ENCODE data around the gene GREB1. TPM values are rescaled to one million over a fixed set of nuclear protein-coding genes. Genes with fewer than 3 reads are reported as not detected.

The GREB1 gene
- total RNA-seq, 1 experiment from 2014 or later: 6.2 TPM

DNA sequence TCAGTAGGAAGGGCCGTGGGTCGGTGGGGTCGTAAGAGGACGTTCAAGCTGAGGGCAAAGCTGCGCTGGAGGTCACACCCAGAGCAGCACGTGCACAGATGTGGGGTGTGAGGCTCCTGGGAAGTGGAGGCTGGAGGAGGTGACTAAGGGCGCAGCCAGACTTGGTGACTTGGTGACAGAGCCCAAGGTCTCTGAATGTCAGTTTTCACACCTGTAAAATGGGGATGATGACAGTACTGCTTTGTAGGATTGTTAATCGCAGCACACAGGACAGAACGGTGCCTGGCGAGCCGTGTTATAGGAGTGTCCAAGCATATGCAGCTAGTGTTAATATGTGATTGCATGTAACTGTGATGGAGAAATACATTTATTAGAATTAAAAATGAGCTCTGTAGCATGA lies 95.4 kb downstream of the GREB1 start:
- RAD21 ChIA-PET (ENCODE audit: low non-redundant PET in 1 of 2, low total read pairs in 2 of 2, uncharacterized antibody in 2 of 2, unreplicated experiment in 2 of 2): no interaction called here
- no peak for TF ChIP-seq ELF1 (IDR thresholded peaks at IDR 0.05; ENCODE audit: borderline replicate concordance, low read depth)
- TF ChIP-seq TCF7L2 (IDR thresholded peaks at IDR 0.05; ENCODE audit: borderline replicate concordance, extremely low read depth, insufficient read depth, insufficient read length): no peak
- no peak for TF ChIP-seq JUND (IDR thresholded peaks at IDR 0.05)
- TF ChIP-seq YY1 (IDR thresholded peaks at IDR 0.05; ENCODE audit: extremely low read depth, insufficient replicate concordance, low read depth, low read length): no peak
- no peak for TF ChIP-seq FOSL1 (IDR thresholded peaks at IDR 0.05; ENCODE audit: low read depth)
- TF ChIP-seq SP1 (IDR thresholded peaks at IDR 0.05; ENCODE audit: low read depth): no peak
- Histone ChIP-seq H3K27me3 (ENCODE audit: insufficient read depth, low read length) (no peaks in the 10 kb centered on the region), H3K4me3 (replicated peaks in 1 of 2; ENCODE audit: low read depth in 1 of 2, low read length in 2 of 2) (no peak overlapping the region), H3K4me1 (ENCODE audit: control insufficient read depth in 1 of 2, insufficient read depth in 2 of 2, low read length in 2 of 2) (no peaks in the 10 kb centered on the region; a peak in 1 of 4 replicates), H3K36me3 (ENCODE audit: control insufficient read depth in 1 of 2, insufficient read depth in 2 of 2, low read length in 2 of 2) (no peaks in the 10 kb centered on the region), H3K79me2 (ENCODE audit: insufficient read depth, low read length) (no peaks in the 10 kb centered on the region), H4K20me1 (ENCODE audit: insufficient read depth) (no peaks in the 10 kb centered on the region), H3K9ac (ENCODE audit: low read length) (no peak overlapping the region), H3K27ac (ENCODE audit: low read depth, low read length) (no peak overlapping the region), H3K9me3 (ENCODE audit: control insufficient read depth in 1 of 2, insufficient read depth in 1 of 2, low read depth in 1 of 2, low read length in 2 of 2) (no peaks in the 10 kb centered on the region), H2AFZ (ENCODE audit: low read depth, low read length, poor library complexity, severe bottlenecking) (no peak overlapping the region), H3K9me2 (ENCODE audit: insufficient read depth) (no peaks in the 10 kb centered on the region), H3K4me2 (ENCODE audit: low read length) (no peak overlapping the region)
- BruUV-seq (replicated peaks): no TSS peak
- DNase-seq (ENCODE audit: low read depth, low spot score) (no peak), ATAC-seq (no peak)
- CTCF ChIA-PET: no interaction called here
- intact Hi-C loops (cut with micrococcal nuclease): no loop called here
- POLR2A ChIA-PET: no interaction called here

DNA sequence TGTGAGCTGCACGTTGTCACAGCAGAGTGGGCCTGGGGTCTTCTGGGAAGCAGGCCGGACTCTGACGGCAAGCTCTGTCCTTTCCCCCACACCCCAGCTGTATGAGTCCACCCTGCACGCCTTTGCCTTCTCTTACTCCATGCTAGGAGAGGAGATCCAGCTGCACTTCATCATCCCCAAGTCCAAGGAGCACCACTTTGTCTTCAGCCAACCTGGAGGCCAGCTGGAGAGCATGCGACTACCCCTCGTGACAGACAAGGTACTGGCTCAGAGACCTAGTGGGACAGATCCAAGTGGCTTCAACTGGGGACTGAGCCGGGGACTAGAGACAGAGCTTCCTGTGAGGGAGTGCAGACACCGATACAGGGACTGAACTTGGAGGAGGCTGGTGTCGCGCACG lies 96.0 kb downstream of the GREB1 start:
- H2AFZ ChIP-seq (ENCODE audit: low read depth, low read length, poor library complexity, severe bottlenecking): no peak overlapping the region
- no peaks in the 10 kb centered on the region for H3K9me2 ChIP-seq (ENCODE audit: insufficient read depth)
- no peak for TF ChIP-seq MAX (IDR thresholded peaks at IDR 0.05)
- no peak for TF ChIP-seq FOSL1 (IDR thresholded peaks at IDR 0.05; ENCODE audit: low read depth)
- TF ChIP-seq TCF7L2 (IDR thresholded peaks at IDR 0.05; ENCODE audit: borderline replicate concordance, extremely low read depth, insufficient read depth, insufficient read length): no peak
- no peak for TF ChIP-seq POLR2AphosphoS5 (IDR thresholded peaks at IDR 0.05; ENCODE audit: low read depth, low read length)
- TF ChIP-seq JUND (IDR thresholded peaks at IDR 0.05): no peak
- no peak for TF ChIP-seq SP1 (IDR thresholded peaks at IDR 0.05; ENCODE audit: low read depth)
- no peak for TF ChIP-seq EZH2phosphoT487 (IDR thresholded peaks at IDR 0.05; ENCODE audit: borderline replicate concordance)
- no peak for TF ChIP-seq ZBTB33 (IDR thresholded peaks at IDR 0.05; ENCODE audit: extremely low read depth, insufficient replicate concordance, low read length)
- TF ChIP-seq CBX3 (IDR thresholded peaks at IDR 0.05; ENCODE audit: low read depth): no peak
- TF ChIP-seq, protein P1, sequence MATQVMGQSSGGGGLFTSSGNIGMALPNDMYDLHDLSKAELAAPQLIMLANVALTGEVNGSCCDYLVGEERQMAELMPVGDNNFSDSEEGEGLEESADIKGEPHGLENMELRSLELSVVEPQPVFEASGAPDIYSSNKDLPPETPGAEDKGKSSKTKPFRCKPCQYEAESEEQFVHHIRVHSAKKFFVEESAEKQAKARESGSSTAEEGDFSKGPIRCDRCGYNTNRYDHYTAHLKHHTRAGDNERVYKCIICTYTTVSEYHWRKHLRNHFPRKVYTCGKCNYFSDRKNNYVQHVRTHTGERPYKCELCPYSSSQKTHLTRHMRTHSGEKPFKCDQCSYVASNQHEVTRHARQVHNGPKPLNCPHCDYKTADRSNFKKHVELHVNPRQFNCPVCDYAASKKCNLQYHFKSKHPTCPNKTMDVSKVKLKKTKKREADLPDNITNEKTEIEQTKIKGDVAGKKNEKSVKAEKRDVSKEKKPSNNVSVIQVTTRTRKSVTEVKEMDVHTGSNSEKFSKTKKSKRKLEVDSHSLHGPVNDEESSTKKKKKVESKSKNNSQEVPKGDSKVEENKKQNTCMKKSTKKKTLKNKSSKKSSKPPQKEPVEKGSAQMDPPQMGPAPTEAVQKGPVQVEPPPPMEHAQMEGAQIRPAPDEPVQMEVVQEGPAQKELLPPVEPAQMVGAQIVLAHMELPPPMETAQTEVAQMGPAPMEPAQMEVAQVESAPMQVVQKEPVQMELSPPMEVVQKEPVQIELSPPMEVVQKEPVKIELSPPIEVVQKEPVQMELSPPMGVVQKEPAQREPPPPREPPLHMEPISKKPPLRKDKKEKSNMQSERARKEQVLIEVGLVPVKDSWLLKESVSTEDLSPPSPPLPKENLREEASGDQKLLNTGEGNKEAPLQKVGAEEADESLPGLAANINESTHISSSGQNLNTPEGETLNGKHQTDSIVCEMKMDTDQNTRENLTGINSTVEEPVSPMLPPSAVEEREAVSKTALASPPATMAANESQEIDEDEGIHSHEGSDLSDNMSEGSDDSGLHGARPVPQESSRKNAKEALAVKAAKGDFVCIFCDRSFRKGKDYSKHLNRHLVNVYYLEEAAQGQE (IDR thresholded peaks at IDR 0.05; ENCODE audit: low read depth): no peak
- TF ChIP-seq POLR2A (IDR thresholded peaks at IDR 0.05; ENCODE audit: borderline replicate concordance, extremely low read depth, insufficient read depth, insufficient read length): no peak
- no peak overlapping the region for H3K9ac ChIP-seq (ENCODE audit: low read length)
- no TSS peak for BruUV-seq (replicated peaks)
- no peaks in the 10 kb centered on the region for H3K79me2 ChIP-seq (ENCODE audit: insufficient read depth, low read length)
- intact Hi-C loops (cut with micrococcal nuclease): no loop called here
- no peaks in the 10 kb centered on the region for H3K36me3 ChIP-seq (ENCODE audit: control insufficient read depth in 1 of 2, insufficient read depth in 2 of 2, low read length in 2 of 2)
- CTCF ChIA-PET: interaction anchor here (1.9 kb wide), 1 partner anchor 58 kb away, joined by 4 read pairs; no protein-coding TSS in a partner anchor
- POLR2A ChIA-PET: no interaction called here
- H3K27me3 ChIP-seq (ENCODE audit: insufficient read depth, low read length): no peaks in the 10 kb centered on the region
- ATAC-seq (no peak), DNase-seq (ENCODE audit: low read depth, low spot score) (no peak)
- no peak overlapping the region for H3K4me2 ChIP-seq (ENCODE audit: low read length)
- H4K20me1 ChIP-seq (ENCODE audit: insufficient read depth): no peaks in the 10 kb centered on the region
- no peak overlapping the region for H3K4me3 ChIP-seq (replicated peaks in 1 of 2; ENCODE audit: low read depth in 1 of 2, low read length in 2 of 2)
- no peak overlapping the region for H3K27ac ChIP-seq (ENCODE audit: low read depth, low read length)
- RAD21 ChIA-PET (ENCODE audit: low non-redundant PET in 1 of 2, low total read pairs in 2 of 2, uncharacterized antibody in 2 of 2, unreplicated experiment in 2 of 2): no interaction called here
- H3K9me3 ChIP-seq (ENCODE audit: control insufficient read depth in 1 of 2, insufficient read depth in 1 of 2, low read depth in 1 of 2, low read length in 2 of 2): no peaks in the 10 kb centered on the region
- no peaks in the 10 kb centered on the region; a peak in 1 of 4 replicates for H3K4me1 ChIP-seq (ENCODE audit: control insufficient read depth in 1 of 2, insufficient read depth in 2 of 2, low read length in 2 of 2)
